HEK293T (cell line): ENCODE data around the gene VASP.
A peak's percentile ranks its signal among the peaks of the same experiment; 100 is the strongest.

Experiments used
- CTCF ChIA-PET: fragments of 350-600 bp; formaldehyde crosslinking; extraction: SDS; loops from one replicate; lab custom pipeline; 2021; ENCODE audit warnings: antibody characterized with exemption, inconsistent platforms; lab: Yijun Ruan, JAX
- POLR2A ChIA-PET: fragments of 350-600 bp; formaldehyde crosslinking; extraction: SDS; loops from one replicate; lab custom pipeline; 2020; ENCODE audit warnings: antibody characterized with exemption, inconsistent platforms; lab: Yijun Ruan, JAX
- DNase-seq: peaks from one replicate; pipeline ENCODE4 v3.0.0; 2012; ENCODE audit warnings: mixed read lengths; ENCODE audit errors: extremely low spot score
- ARNT ChIP-seq: fragments of 450-650 bp; IDR thresholded peaks from 2 replicates; pipeline ENCODE4 v1.6.1; 2017; ENCODE audit warnings: mild to moderate bottlenecking
- BHLHE40 ChIP-seq: fragments of 450-650 bp; IDR thresholded peaks from 2 replicates; pipeline ENCODE4 v1.6.1; 2016; ENCODE audit warnings: mild to moderate bottlenecking, moderate library complexity, borderline replicate concordance
- CTBP1 ChIP-seq: fragments of 450-650 bp; IDR thresholded peaks from 2 replicates; pipeline ENCODE4 v1.6.1; 2016; ENCODE audit warnings: borderline replicate concordance
- ELF4 ChIP-seq: fragments of 450-650 bp; IDR thresholded peaks from 2 replicates; pipeline ENCODE4 v1.6.1; 2017; ENCODE audit warnings: antibody characterized with exemption
- FOXA1 ChIP-seq: fragments of 450-650 bp; IDR thresholded peaks from 2 replicates; pipeline ENCODE4 v1.6.1; 2016; ENCODE audit warnings: mild to moderate bottlenecking
- FOXK2 ChIP-seq: fragments of 450-650 bp; IDR thresholded peaks from 2 replicates; pipeline ENCODE4 v1.6.1; 2016; ENCODE audit warnings: mild to moderate bottlenecking
- FOXM1 ChIP-seq: fragments of 450-650 bp; IDR thresholded peaks from 2 replicates; pipeline ENCODE4 v1.6.1; 2017; ENCODE audit warnings: mild to moderate bottlenecking, borderline replicate concordance
- HDGF ChIP-seq: fragments of 450-650 bp; IDR thresholded peaks from 2 replicates; pipeline ENCODE4 v1.6.1; 2017; ENCODE audit warnings: antibody characterized with exemption, borderline replicate concordance
- L3MBTL2 ChIP-seq: fragments of 450-650 bp; conservative IDR thresholded peaks from 2 replicates; pipeline ENCODE4 v1.6.1; 2016; ENCODE audit warnings: mild to moderate bottlenecking
- LEF1 ChIP-seq: fragments of 450-650 bp; IDR thresholded peaks from 2 replicates; pipeline ENCODE4 v1.6.1; 2017; ENCODE audit warnings: mild to moderate bottlenecking, borderline replicate concordance
- NFRKB ChIP-seq: fragments of 450-650 bp; IDR thresholded peaks from 2 replicates; pipeline ENCODE4 v1.6.1; 2016; ENCODE audit warnings: mild to moderate bottlenecking, moderate library complexity
- SP1 ChIP-seq: fragments of 450-650 bp; IDR thresholded peaks from 2 replicates; pipeline ENCODE4 v1.6.1; 2017
- SUZ12 ChIP-seq: fragments of 450-650 bp; IDR thresholded peaks from 2 replicates; pipeline ENCODE4 v1.6.1; 2016; ENCODE audit warnings: mild to moderate bottlenecking
- TARDBP ChIP-seq: fragments of 450-650 bp; IDR thresholded peaks from 2 replicates; pipeline ENCODE4 v1.6.1; 2016
- ZNF384 ChIP-seq: fragments of 450-650 bp; IDR thresholded peaks from 2 replicates; pipeline ENCODE4 v1.6.1; 2016
- TF ChIP-seq, protein P1 (sequence below): fragments of 450-650 bp; IDR thresholded peaks from 2 replicates; pipeline ENCODE4 v1.6.1; 2016

Gene VASP

GRCh38 chr19:45492627-45493470 lies 14.4 kb upstream of the VASP start:
- CTCF ChIA-PET = interaction anchor here (0.6 kb wide), 1 partner anchor 43 kb away, joined by 3 read pairs; no protein-coding TSS in a partner anchor
- TF ChIP-seq LEF1 (no peak), FOXA1 (no peak), FOXK2 (no peak), NFRKB (no peak), FOXM1 (0 out of 2 replicates have a peak, but pooled peaks have one; percentile 16), TARDBP (no peak), BHLHE40 (no peak), ARNT (no peak), SP1 (no peak), L3MBTL2 (no peak), SUZ12 (no peak)
- TF ChIP-seq, protein P1, sequence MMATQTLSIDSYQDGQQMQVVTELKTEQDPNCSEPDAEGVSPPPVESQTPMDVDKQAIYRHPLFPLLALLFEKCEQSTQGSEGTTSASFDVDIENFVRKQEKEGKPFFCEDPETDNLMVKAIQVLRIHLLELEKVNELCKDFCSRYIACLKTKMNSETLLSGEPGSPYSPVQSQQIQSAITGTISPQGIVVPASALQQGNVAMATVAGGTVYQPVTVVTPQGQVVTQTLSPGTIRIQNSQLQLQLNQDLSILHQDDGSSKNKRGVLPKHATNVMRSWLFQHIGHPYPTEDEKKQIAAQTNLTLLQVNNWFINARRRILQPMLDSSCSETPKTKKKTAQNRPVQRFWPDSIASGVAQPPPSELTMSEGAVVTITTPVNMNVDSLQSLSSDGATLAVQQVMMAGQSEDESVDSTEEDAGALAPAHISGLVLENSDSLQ = peak; percentile 91
- POLR2A ChIA-PET = interaction anchor here (1.0 to 1.9 kb wide), 2 partner anchors 15 to 87 kb away, joined by 3 to 5 read pairs; no protein-coding TSS in a partner anchor
- DNase-seq = peak; percentile 52

DNA sequence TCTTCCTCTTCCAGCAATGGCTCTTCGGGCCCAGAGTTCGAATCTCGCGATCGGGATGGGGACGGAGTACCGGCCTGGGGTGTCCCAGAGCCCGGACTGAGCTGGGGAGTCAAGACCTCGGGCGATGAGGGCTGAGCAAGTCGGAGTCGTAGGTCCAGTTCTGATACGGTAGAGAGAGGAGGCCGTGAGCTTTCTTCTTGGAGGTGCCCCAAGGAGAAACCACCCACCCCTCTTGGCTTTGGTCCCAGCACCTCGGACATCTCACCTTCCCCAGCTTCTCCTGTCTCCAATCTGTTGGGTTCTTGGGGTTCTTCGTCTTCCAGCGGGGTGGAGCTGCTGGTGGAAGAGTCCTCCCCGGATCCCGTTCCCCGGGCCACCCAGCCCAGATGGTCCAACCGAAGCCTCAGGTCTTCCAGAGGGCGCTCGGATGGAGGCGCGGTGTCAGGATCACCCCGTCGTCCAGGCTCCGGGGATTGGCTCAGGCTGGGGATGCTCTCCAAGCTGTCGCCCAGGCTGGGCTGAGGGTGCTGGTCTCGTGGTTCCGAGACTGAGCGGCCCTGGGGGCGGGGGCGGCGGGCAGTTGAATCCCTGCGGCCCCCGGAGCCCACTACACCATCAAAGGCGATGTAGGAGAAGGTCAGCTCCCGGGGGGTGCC lies 12.9 kb upstream of the VASP start:
- no peak for DNase-seq
- no peak for TF ChIP-seq ARNT
- TF ChIP-seq FOXM1 = no peak
- TF ChIP-seq FOXA1 = no peak
- no peak for TF ChIP-seq SP1
- TF ChIP-seq L3MBTL2 = no peak
- CTCF ChIA-PET = interaction anchor here (3.2 kb wide), 1 partner anchor 9 kb away, joined by 19 read pairs; no protein-coding TSS in a partner anchor
- POLR2A ChIA-PET = interaction anchor here (2.2 kb wide), 1 partner anchor 11 kb away, joined by 7 read pairs; no protein-coding TSS in a partner anchor

- no peak for DNase-seq
- POLR2A ChIA-PET = interaction anchor here (1.5 to 2.2 kb wide), 2 partner anchors 10 to 13 kb away, joined by 4 to 7 read pairs; no protein-coding TSS in a partner anchor
- CTCF ChIA-PET = interaction anchor here (1.2 to 3.2 kb wide), 2 partner anchors 10 to 17 kb away, joined by 7 to 19 read pairs; no protein-coding TSS in a partner anchor
- no peak for TF ChIP-seq SUZ12
- TF ChIP-seq NFRKB = no peak
- no peak for TF ChIP-seq FOXM1
- no peak for TF ChIP-seq HDGF
- TF ChIP-seq BHLHE40 = no peak
- TF ChIP-seq FOXK2 = no peak
- TF ChIP-seq, protein P1 = no peak
- TF ChIP-seq SP1 = no peak
- TF ChIP-seq ARNT = no peak
- TF ChIP-seq CTBP1 = no peak
- no peak for TF ChIP-seq ELF4
- no peak for TF ChIP-seq FOXA1
- no peak for TF ChIP-seq L3MBTL2
- TF ChIP-seq ZNF384 = no peak
- TF ChIP-seq LEF1 = no peak
Observed at GRCh38 chr19:45495178-45495577, 12.1 kb upstream of the VASP start.

DNA sequence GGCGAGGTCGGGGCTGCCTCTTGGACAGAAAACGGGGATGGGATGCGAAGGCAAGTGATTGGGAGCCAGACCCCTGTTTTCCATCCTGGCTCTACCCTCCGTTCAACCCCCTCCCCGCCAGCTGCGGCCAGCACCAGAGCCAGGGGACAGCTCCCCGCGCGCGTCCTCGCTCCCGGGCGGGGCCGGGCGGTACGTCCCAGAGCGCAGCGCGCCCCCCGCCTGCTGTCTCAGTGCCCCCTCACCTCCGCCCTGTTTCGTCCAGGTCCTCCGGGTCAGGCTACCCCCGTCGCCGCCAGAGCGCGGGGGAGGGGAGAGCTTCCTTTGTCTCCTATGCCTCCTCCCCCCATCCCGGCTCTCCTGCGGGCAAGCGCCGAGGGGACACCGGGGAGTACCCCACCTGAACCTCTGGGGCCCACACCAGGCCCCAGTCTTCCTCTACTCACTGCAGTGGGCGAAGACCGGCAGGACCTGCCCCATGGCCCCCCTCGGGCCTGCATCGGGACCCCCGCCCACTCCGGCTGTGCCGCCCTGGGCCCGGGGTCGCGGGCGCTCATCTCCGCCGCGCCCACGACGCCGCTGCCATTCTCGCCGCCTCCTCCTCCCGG lies 10.8 kb upstream of the VASP start:
- CTCF ChIA-PET = interaction anchor here (0.5 to 3.2 kb wide), 2 partner anchors 11 to 60 kb away, joined by 3 to 19 read pairs; no protein-coding TSS in a partner anchor
- TF ChIP-seq LEF1 = no peak
- TF ChIP-seq TARDBP = no peak
- TF ChIP-seq BHLHE40 = no peak
- TF ChIP-seq FOXM1 = no peak
- no peak for TF ChIP-seq CTBP1
- no peak for TF ChIP-seq SUZ12
- peak; percentile 28 for DNase-seq
- POLR2A ChIA-PET = interaction anchor here (0.7 to 2.2 kb wide), 5 partner anchors 9 to 91 kb away, joined by 3 to 7 read pairs (median 4); partner anchors contain the start of gene FOSB

- ChIA-PET POLR2A (interaction anchor here (0.7 kb wide), 1 partner anchor 8 kb away, joined by 4 read pairs; no protein-coding TSS in a partner anchor), CTCF (interaction anchor here (1.0 kb wide), 1 partner anchor 19 kb away, joined by 3 read pairs; no protein-coding TSS in a partner anchor)
- no peak for TF ChIP-seq FOXM1
- no peak for TF ChIP-seq LEF1
- TF ChIP-seq ZNF384 = no peak
- TF ChIP-seq ARNT = no peak
- TF ChIP-seq NFRKB = no peak
- TF ChIP-seq, protein P1 = no peak
- TF ChIP-seq CTBP1 = no peak
- no peak for TF ChIP-seq BHLHE40
- no peak for TF ChIP-seq TARDBP
- TF ChIP-seq SP1 = no peak
- no peak for TF ChIP-seq L3MBTL2
- TF ChIP-seq HDGF = no peak
- no peak for TF ChIP-seq SUZ12
- no peak for TF ChIP-seq FOXK2
- no peak for TF ChIP-seq FOXA1
- TF ChIP-seq ELF4 = no peak
- no peak for DNase-seq
Observed at GRCh38 chr19:45497791-45498190, 9.5 kb upstream of the VASP start.
